Measurements from ENCODE around the gene SRPK1.
"Not testable (repeated sequence)": the region's sequence is repeated elsewhere in the genome, so short reads cannot be mapped to it uniquely, and the experiment has no call there.

Gene SRPK1

GRCh38 chr6:35942355-35942754 lies 21.5 kb upstream of the SRPK1 start:
- no peaks in the 10 kb centered on the region for H3K36me3 Mint-ChIP-seq (ENCODE audit: low read depth)
- peaks cover 27% of the 10 kb centered on the region for H3K9me3 Mint-ChIP-seq
- H3K4me1 Mint-ChIP-seq (ENCODE audit: low read depth), result no peaks in the 10 kb centered on the region
- no peaks in the 10 kb centered on the region for H3K27me3 Mint-ChIP-seq
- intact Hi-C loops (cut with micrococcal nuclease), result no loop called here
- H3K27ac Mint-ChIP-seq, result no peak overlapping the region
- H3K4me3 Mint-ChIP-seq, result no peak overlapping the region

DNA sequence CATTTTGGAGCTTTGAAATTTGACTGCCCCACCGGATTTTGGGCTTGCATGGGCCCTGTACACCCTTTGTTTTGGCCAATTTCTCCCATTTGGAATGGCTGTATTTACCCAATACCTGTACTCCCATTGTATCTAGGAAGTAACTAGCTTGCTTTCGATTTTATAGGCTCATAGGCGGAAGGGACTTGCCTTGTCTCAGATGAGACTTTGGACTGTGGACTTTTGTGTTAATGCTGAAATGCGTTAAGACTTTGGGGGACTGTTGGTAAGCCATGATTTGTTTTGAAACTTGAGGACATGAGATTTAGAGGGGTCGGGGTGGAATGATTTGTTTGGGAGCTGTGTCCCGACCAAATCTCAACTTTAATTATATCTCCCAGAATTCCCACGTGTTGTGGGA lies 20.3 kb upstream of the SRPK1 start:
- H3K27me3 Mint-ChIP-seq; H3K4me3 Mint-ChIP-seq; H3K27ac Mint-ChIP-seq; H3K4me1 Mint-ChIP-seq (ENCODE audit: low read depth); intact Hi-C loops (cut with micrococcal nuclease); H3K36me3 Mint-ChIP-seq (ENCODE audit: low read depth): not testable (repeated sequence)
- peaks cover 27% of the 10 kb centered on the region for H3K9me3 Mint-ChIP-seq

DNA sequence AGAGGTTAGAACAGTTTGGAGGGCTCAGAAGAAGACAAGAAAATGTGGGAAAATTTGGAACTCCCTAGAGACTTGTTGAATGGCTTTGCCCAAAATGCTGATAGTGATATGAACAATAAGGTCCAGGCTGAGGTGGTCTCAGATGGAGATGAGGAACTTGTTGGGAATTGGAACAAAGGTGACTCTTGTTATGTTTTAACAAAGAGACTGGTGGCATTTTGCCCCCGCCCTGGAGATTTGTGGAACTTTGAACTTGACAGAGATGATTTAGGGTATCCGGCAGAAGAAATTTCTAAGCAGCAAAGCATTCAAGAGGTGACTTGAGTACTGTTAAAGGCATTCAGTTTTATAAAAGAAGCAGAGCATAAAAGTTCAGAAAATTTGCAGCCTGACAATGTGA lies 19.1 kb upstream of the SRPK1 start:
- H3K4me3 Mint-ChIP-seq; H3K27me3 Mint-ChIP-seq; H3K4me1 Mint-ChIP-seq (ENCODE audit: low read depth); H3K27ac Mint-ChIP-seq; H3K36me3 Mint-ChIP-seq (ENCODE audit: low read depth); intact Hi-C loops (cut with micrococcal nuclease): not testable (repeated sequence)
- peaks cover 27% of the 10 kb centered on the region for H3K9me3 Mint-ChIP-seq

DNA sequence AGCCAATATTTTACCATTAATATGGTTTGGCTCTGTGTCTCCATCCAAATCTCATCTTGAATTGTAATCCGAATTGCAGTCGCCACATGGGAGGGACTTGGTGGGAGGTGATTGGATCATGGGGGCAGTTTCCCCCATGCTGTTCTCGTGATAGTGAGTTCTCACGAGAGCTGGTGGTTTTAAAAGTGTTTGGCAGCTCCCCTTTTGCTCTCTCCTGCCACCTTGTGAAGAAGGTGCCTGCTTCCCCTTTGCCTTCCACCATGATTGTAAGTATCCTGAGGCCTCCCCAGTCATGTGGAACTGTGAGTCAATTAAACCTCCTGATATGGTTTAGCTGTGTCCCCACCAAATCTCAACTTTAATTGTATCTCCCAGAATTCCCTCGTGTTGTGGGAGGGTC lies 18.4 kb upstream of the SRPK1 start:
- peaks cover 27% of the 10 kb centered on the region for H3K9me3 Mint-ChIP-seq
- H3K4me1 Mint-ChIP-seq (ENCODE audit: low read depth); H3K27me3 Mint-ChIP-seq; H3K27ac Mint-ChIP-seq; intact Hi-C loops (cut with micrococcal nuclease); H3K4me3 Mint-ChIP-seq; H3K36me3 Mint-ChIP-seq (ENCODE audit: low read depth): not testable (repeated sequence)

DNA sequence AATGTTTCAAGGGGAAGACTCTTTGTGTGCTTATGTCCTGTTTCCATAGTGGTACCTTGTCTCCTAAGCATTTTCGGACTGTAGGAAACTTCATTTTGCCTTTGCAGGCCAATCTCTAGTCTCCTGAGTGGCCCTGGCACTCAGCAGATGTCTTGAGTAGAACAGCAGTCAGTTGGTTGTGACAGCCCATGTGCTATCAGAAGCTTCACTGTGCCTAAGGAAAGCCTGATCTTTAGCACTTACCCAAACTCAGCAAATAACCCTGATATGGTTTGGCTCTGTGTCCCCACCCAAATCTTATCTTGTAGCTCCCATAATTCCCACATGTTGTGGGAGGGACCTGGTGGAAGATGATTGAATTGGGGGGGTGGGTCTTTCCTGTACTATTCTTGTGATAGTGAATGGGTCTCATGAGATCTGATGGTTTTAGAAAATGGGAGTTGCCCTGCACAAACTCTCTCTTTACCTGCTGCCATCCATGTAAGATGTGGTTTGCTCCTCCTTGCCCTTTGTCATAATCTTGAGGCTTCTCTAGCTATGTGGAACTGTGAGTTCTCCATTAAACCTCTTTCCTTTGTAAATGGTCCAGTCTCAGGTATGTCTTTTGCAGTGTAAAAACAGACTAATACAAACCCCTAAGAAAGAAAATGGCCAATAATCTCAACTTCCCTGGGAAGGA lies 15.9 kb upstream of the SRPK1 start:
- intact Hi-C loops (cut with micrococcal nuclease), result no loop called here
- no peak overlapping the region for H3K27ac Mint-ChIP-seq
- H3K36me3 Mint-ChIP-seq (ENCODE audit: low read depth), result no peaks in the 10 kb centered on the region
- peaks cover 2% of the 10 kb centered on the region for H3K27me3 Mint-ChIP-seq
- H3K4me3 Mint-ChIP-seq, result no peak overlapping the region
- H3K9me3 Mint-ChIP-seq, result peaks cover 23% of the 10 kb centered on the region
- no peaks in the 10 kb centered on the region for H3K4me1 Mint-ChIP-seq (ENCODE audit: low read depth)

- no peak overlapping the region for H3K27ac Mint-ChIP-seq
- intact Hi-C loops (cut with micrococcal nuclease), result no loop called here
- peaks cover 2% of the 10 kb centered on the region for H3K27me3 Mint-ChIP-seq
- no peaks in the 10 kb centered on the region for H3K4me1 Mint-ChIP-seq (ENCODE audit: low read depth)
- H3K4me3 Mint-ChIP-seq, result no peak overlapping the region
- H3K9me3 Mint-ChIP-seq, result peaks cover 12% of the 10 kb centered on the region
- no peaks in the 10 kb centered on the region for H3K36me3 Mint-ChIP-seq (ENCODE audit: low read depth)
These were observed 14.6 kb upstream of the SRPK1 start for GRCh38 chr6:35935469-35935868.

DNA sequence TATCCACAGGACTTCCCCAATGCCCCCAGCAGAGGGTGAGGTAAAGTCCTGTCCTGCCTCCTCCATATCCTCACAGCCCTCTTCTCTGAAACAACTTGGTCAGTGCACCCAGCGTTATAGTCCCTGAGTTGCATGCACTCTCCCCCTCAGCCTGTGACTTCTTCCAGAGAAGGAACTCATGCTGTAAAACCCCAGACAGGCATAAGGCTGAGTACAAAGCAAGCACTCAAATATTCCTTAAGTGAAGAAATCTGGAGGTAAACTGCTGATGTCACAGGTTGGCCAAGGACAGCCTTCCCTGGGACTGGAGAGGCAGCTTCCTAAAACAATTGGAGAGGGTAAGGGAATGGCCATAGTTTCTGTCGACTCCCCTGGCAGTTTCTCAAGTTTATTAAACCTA lies 12.9 kb upstream of the SRPK1 start:
- Mint-ChIP-seq H3K4me3 (no peak overlapping the region), H3K27me3 (peaks cover 2% of the 10 kb centered on the region), H3K36me3 (ENCODE audit: low read depth) (no peaks in the 10 kb centered on the region), H3K4me1 (ENCODE audit: low read depth) (no peaks in the 10 kb centered on the region), H3K9me3 (no peaks in the 10 kb centered on the region), H3K27ac (no peak overlapping the region)
- intact Hi-C loops (cut with micrococcal nuclease), result no loop called here

GRCh38 chr6:35931873-35932272 lies 11.0 kb upstream of the SRPK1 start:
- H3K27me3 Mint-ChIP-seq; H3K36me3 Mint-ChIP-seq (ENCODE audit: low read depth); H3K27ac Mint-ChIP-seq; intact Hi-C loops (cut with micrococcal nuclease); H3K4me1 Mint-ChIP-seq (ENCODE audit: low read depth); H3K4me3 Mint-ChIP-seq; H3K9me3 Mint-ChIP-seq: not testable (repeated sequence)

DNA sequence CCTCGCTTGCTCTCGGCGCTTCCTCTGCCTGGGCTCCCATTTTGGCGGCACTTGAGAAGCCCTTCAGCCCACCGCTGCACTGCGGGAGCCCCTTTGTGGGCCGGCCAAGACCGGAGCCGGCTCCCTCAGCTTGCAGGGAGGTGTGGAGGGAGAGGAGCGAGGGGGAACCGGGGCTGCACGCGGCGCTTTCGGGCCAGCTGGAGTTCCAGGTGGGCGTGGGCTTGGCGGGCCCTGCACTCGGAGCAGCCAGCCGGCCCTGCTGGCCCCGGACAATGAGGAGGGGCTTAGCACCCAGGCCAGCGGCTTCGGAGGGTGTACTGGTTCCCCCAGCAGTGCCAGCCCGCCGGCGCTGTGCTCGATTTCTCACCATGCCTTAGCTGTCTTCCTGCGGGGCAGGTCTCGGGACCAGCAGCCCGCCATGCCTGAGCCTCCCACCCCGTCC lies 10.2 kb upstream of the SRPK1 start:
- Mint-ChIP-seq H3K27me3 (peaks cover 2% of the 10 kb centered on the region), H3K27ac (no peak overlapping the region), H3K9me3 (no peaks in the 10 kb centered on the region), H3K4me3 (no peak overlapping the region), H3K36me3 (ENCODE audit: low read depth) (no peaks in the 10 kb centered on the region), H3K4me1 (ENCODE audit: low read depth) (no peaks in the 10 kb centered on the region)
- intact Hi-C loops (cut with micrococcal nuclease), result no loop called here

DNA sequence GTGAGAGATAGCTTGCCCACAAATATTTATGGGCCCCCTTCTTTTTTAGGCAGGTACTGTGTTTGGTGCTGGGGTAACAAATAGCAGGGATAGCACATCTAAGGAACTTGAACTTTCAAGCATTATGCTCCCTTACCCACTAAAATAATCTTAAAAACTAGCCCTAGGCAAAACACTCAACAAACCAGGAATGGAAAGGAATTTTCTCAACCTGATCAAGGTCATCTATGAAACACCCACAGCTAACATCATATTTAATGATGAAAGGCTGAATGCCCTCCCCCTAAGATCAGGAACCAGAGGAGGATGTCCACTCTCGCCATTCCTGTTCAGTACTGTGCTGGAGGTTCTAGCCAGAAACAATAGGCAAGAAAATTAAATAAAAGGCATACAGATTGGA lies 8.7 kb upstream of the SRPK1 start:
- no peaks in the 10 kb centered on the region for H3K9me3 Mint-ChIP-seq
- peaks cover 2% of the 10 kb centered on the region for H3K27me3 Mint-ChIP-seq
- H3K36me3 Mint-ChIP-seq (ENCODE audit: low read depth), result no peaks in the 10 kb centered on the region
- H3K4me1 Mint-ChIP-seq (ENCODE audit: low read depth), result no peaks in the 10 kb centered on the region
- no peak overlapping the region for H3K4me3 Mint-ChIP-seq
- intact Hi-C loops (cut with micrococcal nuclease), result no loop called here
- H3K27ac Mint-ChIP-seq, result no peak overlapping the region

GRCh38 chr6:35926509-35927215 lies 5.8 kb upstream of the SRPK1 start:
- Mint-ChIP-seq H3K4me3 (no peak overlapping the region), H3K4me1 (ENCODE audit: low read depth) (no peaks in the 10 kb centered on the region), H3K27me3 (no peaks in the 10 kb centered on the region), H3K9me3 (no peaks in the 10 kb centered on the region), H3K27ac (no peak overlapping the region), H3K36me3 (ENCODE audit: low read depth) (no peaks in the 10 kb centered on the region)
- intact Hi-C loops (cut with micrococcal nuclease), result no loop called here

GRCh38 chr6:35925961-35926360 lies 5.1 kb upstream of the SRPK1 start:
- intact Hi-C loops (cut with micrococcal nuclease), result no loop called here
- H3K27ac Mint-ChIP-seq, result no peak overlapping the region
- H3K4me3 Mint-ChIP-seq, result no peak overlapping the region
- H3K9me3 Mint-ChIP-seq, result no peaks in the 10 kb centered on the region
- peaks cover 5% of the 10 kb centered on the region for H3K4me1 Mint-ChIP-seq (ENCODE audit: low read depth)
- H3K36me3 Mint-ChIP-seq (ENCODE audit: low read depth), result no peaks in the 10 kb centered on the region
- H3K27me3 Mint-ChIP-seq, result no peaks in the 10 kb centered on the region

DNA sequence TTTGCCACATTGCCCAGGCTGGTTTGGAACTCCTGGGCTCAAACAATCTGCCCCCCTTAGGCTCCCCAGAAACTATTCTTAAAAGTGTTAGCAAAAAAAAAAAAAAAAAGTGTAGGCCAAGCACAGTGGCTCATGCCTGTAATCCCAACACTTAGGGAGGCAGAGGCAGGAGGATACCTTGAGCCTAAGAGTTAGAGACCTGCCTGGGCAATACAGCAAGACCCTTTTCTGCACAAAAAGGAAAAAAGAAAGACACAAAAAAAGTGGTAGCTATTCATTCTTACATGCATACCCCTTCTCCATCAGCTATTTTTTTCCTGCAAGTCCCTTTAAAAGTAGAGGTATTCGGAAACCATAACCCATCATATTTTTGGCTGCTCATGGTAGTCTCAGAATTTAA lies 3.2 kb upstream of the SRPK1 start:
- Mint-ChIP-seq H3K36me3 (ENCODE audit: low read depth) (peaks cover 7% of the 10 kb centered on the region), H3K27me3 (no peaks in the 10 kb centered on the region), H3K9me3 (no peaks in the 10 kb centered on the region), H3K27ac (no peak overlapping the region), H3K4me1 (ENCODE audit: low read depth) (peaks cover 7% of the 10 kb centered on the region), H3K4me3 (no peak overlapping the region)
- intact Hi-C loops (cut with micrococcal nuclease), result no loop called here

DNA sequence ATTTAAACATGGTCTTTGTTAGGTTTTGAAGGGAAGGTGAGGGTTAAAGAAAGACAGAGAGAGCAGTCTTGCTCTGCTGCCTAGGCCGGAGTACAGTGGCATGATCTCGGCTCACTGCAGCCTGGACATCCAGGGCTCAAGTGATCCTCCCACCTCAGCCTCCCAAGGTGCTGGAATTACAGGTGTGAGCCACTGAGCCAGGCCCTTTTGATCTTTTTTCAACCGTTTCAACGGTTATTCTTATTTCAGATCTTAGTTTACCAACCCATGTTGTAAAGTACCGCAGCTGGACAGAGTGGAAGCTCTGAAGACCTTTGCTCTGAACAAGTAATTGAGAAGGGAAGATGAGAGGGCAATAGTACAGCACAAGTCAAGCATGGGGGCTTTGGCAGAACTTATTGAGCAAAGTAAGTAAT lies 1.2 kb upstream of the SRPK1 start:
- H3K4me1 Mint-ChIP-seq (ENCODE audit: low read depth), result peaks cover 23% of the 10 kb centered on the region
- no peak overlapping the region for H3K4me3 Mint-ChIP-seq
- no peak overlapping the region for H3K27ac Mint-ChIP-seq
- no peaks in the 10 kb centered on the region for H3K27me3 Mint-ChIP-seq
- intact Hi-C loops (cut with micrococcal nuclease), result no loop called here
- H3K9me3 Mint-ChIP-seq, result no peaks in the 10 kb centered on the region
- peaks cover 7% of the 10 kb centered on the region for H3K36me3 Mint-ChIP-seq (ENCODE audit: low read depth)

Measured in dendritic cell treated with granulocyte-macrophage colony-stimulating factor and Interleukin-4, amounts not matched to agents 40 ng/mL and 50 ng/mL, for 4 days (primary cell).